GM18498 (cell line): Measurements from ENCODE around the gene OSBPL2.

Experiments
- ATAC-seq: cut with Tn5 transposase; IDR thresholded peaks from one replicate; pipeline ENCODE4 v1.9.1; 2021; ENCODE audit warnings: mild to moderate bottlenecking, moderate library complexity; ENCODE audit not compliant: unreplicated experiment

The OSBPL2 gene

GRCh38 chr20:62309198-62309944 lies 71.0 kb downstream of the OSBPL2 start:
- no peak for ATAC-seq

GRCh38 chr20:62309947-62310756 lies 71.8 kb downstream of the OSBPL2 start:
- ATAC-seq, result no peak

- ATAC-seq, result no peak
These were observed 72.4 kb downstream of the OSBPL2 start for GRCh38 chr20:62310757-62311121.

- ATAC-seq, result no peak
These were observed 72.8 kb downstream of the OSBPL2 start for GRCh38 chr20:62311150-62311549.

GRCh38 chr20:62311832-62312661 lies 73.7 kb downstream of the OSBPL2 start:
- no peak for ATAC-seq

- no peak for ATAC-seq
These were observed 74.3 kb downstream of the OSBPL2 start for GRCh38 chr20:62312662-62312977.

GRCh38 chr20:62313021-62313420 lies 74.7 kb downstream of the OSBPL2 start:
- no peak for ATAC-seq

GRCh38 chr20:62313460-62314338 lies 75.4 kb downstream of the OSBPL2 start:
- ATAC-seq, result no peak

GRCh38 chr20:62314339-62314638 lies 76.0 kb downstream of the OSBPL2 start:
- no peak for ATAC-seq

GRCh38 chr20:62314711-62315302 lies 76.5 kb downstream of the OSBPL2 start:
- ATAC-seq, result no peak

- no peak for ATAC-seq
These were observed 77.5 kb downstream of the OSBPL2 start for GRCh38 chr20:62315773-62316172.

GRCh38 chr20:62316331-62317166 lies 78.2 kb downstream of the OSBPL2 start:
- no peak for ATAC-seq

GRCh38 chr20:62317167-62317655 lies 78.9 kb downstream of the OSBPL2 start:
- no peak for ATAC-seq

- ATAC-seq, result no peak
These were observed 80.4 kb downstream of the OSBPL2 start for GRCh38 chr20:62318400-62319345.

- no peak for ATAC-seq
These were observed 81.1 kb downstream of the OSBPL2 start for GRCh38 chr20:62319346-62319909.

GRCh38 chr20:62320581-62321354 lies 82.4 kb downstream of the OSBPL2 start:
- ATAC-seq, result no peak

GRCh38 chr20:62321521-62321948 lies 83.2 kb downstream of the OSBPL2 start:
- no peak for ATAC-seq
